ENCODE results near the gene MAS1L.

DNA sequence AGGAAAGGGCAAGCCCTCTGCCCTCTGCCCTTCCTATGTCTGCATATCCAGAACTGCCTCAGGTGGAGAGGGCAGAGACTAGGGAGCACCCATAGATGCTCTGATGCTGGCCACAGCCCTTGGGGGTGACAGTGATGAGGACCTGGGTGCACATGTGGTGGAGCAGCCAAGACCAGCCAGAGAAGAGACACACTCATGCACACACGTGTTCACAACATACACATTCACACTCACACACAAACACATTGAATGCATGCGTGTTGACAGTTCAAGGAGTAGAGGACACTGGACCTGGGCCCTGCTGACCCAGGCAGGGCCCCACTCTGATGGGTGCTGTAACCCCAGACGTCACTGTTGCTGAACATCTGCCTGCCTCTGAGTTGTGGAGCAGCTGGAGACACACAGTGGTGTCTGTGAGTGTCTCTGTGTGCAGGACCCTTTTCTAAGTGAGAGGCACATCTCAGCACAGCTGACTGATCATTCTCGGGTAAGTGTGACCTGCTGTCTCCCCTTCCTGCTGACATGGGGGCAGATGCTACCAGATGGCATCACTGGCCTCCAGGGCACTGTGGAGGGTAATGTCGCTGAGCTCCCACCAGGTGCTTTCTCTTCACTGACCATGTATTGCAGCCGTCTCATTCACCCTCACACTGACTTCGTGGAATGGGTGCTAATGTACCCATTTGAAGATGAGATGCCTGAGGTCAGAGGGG lies 30.1 kb upstream of the MAS1L start:
- TF ChIP-seq, protein P1, sequence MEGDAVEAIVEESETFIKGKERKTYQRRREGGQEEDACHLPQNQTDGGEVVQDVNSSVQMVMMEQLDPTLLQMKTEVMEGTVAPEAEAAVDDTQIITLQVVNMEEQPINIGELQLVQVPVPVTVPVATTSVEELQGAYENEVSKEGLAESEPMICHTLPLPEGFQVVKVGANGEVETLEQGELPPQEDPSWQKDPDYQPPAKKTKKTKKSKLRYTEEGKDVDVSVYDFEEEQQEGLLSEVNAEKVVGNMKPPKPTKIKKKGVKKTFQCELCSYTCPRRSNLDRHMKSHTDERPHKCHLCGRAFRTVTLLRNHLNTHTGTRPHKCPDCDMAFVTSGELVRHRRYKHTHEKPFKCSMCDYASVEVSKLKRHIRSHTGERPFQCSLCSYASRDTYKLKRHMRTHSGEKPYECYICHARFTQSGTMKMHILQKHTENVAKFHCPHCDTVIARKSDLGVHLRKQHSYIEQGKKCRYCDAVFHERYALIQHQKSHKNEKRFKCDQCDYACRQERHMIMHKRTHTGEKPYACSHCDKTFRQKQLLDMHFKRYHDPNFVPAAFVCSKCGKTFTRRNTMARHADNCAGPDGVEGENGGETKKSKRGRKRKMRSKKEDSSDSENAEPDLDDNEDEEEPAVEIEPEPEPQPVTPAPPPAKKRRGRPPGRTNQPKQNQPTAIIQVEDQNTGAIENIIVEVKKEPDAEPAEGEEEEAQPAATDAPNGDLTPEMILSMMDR (IDR thresholded peaks at IDR 0.05; ENCODE audit: poor library complexity, severe bottlenecking): no peak
- no peak for TF ChIP-seq EZH2 (IDR thresholded peaks at IDR 0.05; ENCODE audit: borderline replicate concordance, insufficient read depth, low read length, poor library complexity, severe bottlenecking)
- no peak for TF ChIP-seq POLR2AphosphoS5 (IDR thresholded peaks at IDR 0.05)
- TF ChIP-seq TAF1 (IDR thresholded peaks at IDR 0.05; ENCODE audit: low read depth): no peak
- TF ChIP-seq EP300 (conservative IDR thresholded peaks at IDR 0.05; ENCODE audit: poor library complexity, severe bottlenecking): no peak

Data from neural cell (in vitro differentiated cells).